ENCODE measurements around the gene THEMIS.

DNA sequence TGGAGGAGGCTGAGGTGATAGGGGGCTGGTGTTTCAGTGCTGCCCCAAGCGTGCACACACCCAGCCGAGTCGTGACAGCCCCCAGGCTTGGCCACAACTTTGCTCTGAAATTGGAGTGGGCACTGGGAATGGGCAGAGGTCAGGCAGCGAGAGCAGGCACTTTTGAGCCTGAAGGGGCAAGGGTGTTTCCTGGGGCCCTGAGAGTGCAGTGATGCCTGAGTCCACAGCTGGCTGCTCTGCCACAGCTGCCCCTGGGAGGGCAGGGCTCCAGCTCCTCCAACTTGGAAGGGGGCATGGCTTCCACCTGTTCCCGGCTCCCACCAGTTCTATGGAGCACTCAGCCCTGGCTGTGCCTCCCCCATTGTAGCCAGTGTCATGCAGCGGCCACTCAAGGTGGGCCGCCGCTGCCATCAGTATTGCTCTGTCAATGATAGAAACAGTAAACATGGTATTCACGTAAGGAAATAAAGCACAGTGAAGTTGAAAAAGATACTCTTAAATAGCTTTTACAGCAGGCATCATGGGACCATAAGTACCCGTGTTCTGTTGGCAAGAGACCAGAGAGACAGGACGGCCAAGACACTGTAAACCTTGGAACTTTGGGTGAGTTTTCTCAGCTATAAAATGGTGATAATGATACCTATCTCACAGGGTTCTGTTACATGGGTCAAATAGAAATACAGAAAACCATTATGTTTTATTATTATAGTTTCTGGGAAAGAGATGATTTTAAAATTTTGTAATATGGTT lies 108.9 kb downstream of the THEMIS start:
- TF ChIP-seq POLR2A (IDR thresholded peaks at IDR 0.05; ENCODE audit: low read depth, low read length) (no peak), TAF1 (IDR thresholded peaks at IDR 0.05; ENCODE audit: low read depth, low read length) (no peak)

Measured in GM12891 (cell line).